CD4-positive, alpha-beta T cell treated with Interleukin-21 for 1 hour (primary cell): Measurements from ENCODE around the gene PREX1.

ENCODE experiments used
- DNase-seq: peaks from one replicate; pipeline ENCODE4 v3.0.0-alpha.2; 2020

Gene PREX1

DNA sequence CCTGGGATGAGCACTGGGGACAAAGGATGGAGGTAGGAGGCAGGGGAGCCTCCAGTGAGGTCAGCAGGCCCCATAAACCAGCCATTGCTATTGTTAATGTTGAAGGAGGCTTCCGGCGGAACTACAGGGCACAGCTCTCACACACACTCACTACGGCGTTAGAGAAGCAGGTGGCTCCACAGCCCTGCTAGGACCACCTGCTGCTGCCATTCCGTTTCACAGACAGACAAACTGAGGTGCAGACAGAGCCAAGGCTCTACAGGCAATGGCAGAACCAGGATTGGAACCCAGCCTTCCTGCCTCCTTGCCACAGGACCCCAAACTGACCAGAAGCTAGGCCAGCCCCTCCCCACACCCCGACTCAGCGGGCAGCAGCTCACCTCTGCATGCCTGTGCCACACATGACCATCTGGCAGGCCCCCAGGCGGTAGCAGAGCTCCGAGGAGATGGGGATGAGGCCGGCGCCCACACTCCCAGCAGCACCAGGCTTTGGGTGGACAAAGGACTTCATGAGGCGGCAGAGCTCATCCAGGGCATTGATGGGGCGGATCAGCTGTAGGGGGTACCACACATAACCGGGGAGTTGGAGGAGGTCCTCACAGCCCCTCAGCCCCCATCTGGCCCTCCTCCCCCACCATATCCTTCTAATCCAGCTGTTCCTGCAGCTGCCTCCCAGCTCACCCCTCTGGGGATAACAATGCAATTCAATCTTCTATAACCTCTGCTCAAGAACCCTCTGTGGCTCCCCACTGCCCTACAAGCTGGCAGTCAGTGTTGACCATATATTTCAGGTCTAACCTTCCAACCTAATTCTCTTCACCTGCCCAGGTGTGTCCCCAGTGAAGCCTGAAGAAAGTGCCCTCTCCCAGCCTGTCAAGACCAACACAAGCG, 198.5 kb downstream of the PREX1 start:
- DNase-seq: no peak

DNA sequence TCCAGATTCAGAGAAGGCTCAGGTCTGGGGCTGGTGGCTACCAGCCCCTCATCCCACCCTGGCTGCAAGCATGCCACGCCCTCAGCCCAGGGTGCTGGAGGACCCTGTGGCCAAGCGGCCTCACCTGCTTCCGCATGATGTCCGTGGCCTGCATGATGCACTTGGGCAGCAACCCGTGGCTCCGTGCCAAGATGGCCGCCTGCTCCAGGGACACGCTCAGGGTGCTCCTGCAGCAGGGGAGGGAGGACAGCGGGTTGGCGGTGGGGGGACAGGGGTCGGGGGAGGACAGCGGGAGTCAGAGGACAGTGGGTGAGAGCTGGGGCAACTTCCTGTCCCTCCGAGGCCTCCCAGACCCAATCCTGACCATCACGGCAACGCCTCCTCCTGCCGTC, 200.1 kb downstream of the PREX1 start:
- no peak for DNase-seq

DNA sequence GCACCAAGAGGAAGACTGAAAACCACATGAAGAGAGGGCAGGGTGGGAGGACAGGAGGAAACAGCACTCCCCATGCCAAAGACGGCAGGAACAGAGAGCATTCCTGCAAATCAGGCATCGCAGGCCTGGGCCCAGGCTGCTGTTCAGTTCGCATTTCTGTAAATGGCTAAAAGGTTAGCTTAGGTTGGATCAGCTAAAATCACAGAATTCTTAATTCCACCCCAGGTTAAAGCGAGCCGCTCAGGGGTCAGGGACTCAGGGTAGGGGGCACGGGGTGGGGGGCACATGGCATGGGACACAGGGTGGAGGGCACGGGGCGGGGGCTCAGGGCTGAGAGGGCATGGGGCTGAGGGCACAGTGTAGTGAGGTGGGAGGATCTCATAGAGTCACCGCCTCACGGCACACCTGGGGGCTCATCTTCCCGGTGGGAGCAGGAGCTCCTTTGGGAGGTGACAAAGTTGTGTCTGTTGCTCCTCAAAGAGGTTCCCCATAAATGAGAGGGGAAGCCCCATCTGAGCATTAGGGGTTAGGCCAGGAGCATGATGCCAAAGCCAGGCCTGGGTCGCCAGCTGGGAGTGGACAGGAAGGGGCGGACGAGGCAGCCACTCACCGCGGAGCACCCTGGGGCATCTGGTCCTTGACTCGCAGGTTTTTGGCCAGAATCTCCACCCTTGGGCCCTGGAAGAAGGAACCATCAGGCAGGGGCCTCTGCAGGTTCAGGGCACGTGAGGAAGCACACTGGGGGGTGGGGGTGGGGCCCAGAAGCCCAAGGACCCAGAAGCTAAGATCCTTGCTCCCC, 200.7 kb downstream of the PREX1 start:
- DNase-seq: no peak

DNA sequence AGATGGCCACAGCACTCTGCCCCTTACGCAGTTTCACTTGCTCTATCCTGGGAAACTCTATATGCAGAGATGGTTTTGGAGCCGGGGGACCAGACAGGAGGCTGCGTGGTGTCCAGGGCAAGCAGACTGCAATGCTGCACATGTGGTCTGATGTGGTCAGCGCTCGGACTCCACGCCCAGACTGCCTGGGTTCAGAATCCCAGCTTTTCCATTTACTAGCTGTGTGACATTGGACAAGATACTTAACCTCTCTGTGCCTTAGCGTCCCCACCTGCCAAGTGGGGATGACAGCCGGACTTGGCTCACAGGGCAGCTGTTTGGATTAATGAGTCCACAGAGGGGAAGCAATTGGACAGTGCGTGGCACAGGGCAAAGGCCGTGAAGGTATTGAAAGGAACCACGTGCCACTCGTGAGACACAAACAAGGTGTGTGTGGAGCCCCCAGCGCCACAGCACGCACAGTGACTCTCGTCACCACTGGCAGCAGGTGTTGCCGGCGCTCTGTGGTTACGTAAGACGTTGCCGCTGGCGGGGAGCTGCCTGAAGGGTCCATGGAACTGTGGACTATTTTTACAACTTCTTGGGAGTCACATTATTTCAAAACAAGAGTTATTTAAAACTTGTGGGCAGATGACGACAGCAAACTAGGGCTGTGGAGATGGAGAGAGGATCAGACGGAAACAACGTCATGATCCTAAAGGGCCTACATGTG, 201.4 kb downstream of the PREX1 start:
- no peak for DNase-seq

DNA sequence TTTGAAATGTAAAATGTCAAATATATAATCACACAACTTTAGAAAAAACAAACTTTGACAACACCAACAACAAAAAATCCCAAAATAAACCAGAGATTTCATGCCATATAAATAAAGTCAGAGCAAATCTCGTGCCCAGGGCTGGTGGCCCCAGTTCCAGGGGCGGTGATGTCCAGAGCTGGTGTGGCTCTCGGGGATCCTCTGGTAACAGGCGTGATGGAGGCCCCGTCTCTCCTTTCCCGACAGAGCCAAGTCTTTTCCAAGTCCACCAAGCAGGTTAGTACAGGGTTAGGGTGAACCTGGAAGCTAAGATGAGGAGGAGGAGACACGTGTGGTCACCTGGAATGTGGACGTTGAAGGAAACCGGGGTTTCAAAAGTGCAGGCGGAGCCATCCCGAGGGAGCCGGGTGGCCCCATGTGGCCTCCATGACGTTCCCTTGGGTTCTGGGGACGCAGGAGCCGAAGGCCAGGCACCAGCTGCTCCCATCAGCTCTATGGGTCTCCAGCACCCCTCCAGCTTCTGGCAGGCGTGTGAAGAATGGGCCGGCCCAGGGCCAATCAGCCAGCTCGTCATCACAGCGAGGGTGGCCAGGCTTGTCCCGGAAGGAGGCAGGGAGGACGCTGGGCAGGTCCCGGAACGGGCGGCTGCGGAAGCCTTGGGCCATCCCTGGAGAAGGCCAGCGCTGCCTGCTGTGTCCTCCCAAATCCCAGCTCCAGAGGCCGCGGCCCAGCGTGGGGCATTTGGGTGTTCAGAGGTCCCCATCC, 202.5 kb downstream of the PREX1 start:
- DNase-seq: no peak

DNA sequence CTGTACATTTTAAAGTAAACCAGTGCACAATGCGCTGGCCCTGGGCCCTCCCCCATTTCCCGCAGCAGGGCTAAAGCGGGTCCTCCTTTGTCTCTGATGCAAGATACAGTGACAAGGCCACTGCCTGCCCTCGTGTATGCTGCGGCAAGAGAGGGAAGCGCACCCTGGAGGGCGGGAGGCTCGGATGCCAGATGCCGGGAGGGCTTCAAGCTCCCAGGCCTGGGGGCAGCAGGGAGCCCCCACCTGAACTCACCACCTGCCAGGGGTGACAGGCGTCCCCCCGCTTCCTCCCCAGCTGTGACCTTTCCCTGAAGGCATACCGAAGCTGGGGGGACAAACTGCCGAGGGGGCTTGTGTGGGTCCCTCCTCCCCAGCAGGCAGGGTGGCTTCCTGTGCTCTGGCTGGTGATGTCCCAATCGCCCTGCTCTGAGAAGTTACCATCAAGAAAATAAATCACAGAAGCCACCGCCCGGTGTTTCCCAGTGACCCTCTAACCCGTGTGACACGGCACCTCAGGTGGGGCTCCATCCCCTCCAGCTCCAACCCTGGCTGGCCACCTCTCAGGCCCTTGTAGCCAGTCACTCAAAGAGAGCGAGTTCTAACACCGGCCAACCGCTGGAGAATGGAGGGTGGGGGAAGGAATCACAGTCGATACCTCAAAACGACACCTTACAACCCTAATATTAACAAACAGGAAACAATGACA, 203.3 kb downstream of the PREX1 start:
- no peak for DNase-seq

DNA sequence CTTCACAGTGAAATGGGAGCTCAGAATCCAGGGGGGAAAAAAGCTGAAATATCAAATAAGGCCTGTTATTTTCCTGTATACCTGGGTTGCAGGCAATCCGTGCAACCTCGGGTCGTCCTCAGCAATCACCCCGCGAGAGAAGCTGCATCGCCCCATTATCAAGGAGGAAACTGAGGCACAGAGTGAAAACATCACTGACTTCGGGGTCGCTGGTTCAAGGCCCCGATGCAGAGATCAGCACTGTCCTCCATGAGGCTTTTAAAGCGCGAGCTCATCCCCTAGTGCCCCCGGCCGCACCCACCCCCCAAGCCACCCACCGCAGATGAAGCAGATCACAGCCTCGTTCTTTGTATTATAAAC, 203.9 kb downstream of the PREX1 start:
- no peak for DNase-seq

DNA sequence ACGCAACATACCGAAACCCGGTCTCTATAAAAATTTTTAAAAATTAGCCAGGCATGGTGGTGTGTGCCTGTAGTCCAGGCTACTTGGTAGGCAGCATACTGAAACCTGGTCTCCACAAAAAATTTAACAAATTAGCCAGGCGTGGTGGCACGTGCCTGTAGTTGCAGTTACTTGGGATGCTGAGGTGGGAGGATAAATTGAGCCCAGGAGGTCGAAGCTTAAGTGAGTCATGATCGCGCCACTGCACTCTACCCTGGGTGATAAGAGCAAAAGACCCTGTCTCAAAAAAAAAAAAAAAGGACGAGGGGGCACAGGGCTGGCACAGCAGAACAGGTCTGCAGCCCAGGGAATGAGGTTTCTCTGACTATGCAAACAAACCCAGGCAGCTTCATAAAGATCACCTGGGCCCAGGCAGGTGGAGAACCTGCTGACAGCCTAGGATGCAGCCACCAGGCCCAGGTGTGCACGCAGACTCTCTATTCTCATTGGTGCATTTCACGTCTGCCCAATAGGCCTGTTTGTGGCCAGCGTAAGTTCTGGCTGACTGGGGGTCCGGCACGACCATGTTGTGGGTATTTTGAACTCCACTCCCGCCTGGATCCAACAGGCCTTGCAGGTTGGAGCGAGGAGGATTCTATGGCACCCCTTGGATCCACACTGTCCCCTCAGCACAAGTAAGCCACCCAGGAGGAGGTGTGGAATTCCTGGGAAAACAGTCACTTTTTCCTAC, 204.5 kb downstream of the PREX1 start:
- no peak for DNase-seq

DNA sequence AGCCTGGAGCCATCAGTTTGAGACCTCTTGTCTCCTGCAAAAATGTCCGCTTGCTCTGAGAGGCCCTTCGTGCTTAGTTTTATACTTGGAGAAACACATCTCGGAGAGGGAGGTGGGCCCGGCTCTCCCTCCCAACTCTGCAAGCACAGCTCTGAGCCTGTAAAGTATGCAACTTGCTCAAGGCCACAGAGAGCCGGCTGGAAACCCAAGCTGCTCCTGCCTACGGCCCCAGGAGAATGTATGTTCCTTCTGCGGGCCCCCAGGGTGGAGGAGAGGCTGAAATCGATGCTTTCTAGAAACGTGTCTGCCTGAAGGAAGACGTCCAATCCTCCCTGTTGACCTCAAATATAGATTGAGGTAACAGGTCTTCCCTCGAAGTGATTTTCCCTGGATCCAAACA, 205.4 kb downstream of the PREX1 start:
- DNase-seq: no peak

DNA sequence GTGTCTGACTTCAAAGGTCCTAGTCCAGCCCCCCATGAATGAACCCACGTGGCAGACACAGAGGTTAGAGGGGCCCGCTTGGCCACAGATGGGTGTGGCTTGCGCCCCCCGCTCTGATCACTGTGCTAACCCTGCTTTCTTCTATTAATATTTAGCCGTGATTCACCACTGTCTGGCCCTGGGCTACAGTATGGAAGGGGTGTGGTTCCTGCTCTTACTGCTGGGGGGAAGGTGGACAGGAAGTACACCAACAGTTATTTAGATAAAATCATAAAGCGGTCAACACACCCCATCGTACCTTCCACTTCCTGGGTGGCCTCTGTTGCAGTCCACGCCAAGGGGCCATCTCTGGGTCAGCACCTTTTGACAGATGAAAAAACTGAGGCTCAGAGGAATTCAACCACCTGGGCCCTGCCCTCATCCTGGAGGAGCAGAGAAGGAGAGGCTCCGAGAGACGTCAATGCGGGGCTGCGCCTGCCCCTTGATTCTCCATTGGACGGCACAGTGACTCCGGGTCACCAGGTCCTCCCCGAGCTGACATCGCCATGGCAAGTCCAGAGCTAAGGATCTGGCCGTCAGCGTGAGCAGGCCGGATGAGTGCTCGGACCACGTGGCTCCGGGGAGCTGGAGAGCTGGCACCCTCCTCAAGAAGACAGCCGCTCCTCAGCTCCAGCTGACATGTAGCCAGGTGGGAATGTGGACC, 206.3 kb downstream of the PREX1 start:
- DNase-seq: no peak

DNA sequence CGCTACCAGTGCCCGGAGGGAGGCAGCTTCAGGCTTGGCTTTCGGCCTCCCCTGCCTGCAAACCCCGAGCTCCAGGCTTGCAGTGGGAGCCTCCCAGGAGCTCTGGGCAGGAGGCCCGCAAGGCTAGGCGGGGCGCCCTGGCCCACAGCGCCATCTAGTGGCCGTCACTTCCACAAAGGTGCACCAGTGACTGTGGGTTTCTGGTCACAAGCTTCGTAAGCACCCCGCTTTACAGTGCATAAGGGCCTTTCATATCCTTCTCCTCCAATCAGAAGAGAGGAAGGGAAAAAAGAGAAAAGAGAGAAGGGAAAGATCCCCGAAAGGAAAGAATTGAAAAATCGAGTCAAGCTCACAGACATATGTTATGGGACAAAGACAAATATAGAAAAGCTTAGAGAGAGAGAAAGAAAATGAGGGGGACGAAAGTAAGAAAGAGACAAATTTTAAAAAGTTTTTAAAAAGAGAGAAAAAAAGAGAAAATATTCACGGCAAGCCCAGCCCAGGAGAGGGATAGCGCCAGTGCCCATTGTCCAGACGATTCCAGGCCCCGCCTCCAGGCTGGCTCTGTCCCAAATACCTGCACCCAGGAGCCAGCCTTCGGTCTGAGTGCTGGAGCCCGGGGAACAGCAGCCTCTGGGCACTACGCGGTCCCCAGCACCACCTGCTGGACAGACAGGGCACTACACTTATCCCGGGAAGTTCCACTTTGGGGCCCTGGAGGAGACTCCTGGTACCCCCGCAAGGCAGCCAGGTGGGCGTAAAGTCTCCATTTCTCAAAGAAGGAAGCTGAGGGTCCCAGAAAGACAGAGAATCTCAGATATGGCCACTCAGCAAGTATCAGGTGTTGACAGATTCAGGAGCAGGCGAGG, 207.1 kb downstream of the PREX1 start:
- DNase-seq: peak; percentile 64

DNA sequence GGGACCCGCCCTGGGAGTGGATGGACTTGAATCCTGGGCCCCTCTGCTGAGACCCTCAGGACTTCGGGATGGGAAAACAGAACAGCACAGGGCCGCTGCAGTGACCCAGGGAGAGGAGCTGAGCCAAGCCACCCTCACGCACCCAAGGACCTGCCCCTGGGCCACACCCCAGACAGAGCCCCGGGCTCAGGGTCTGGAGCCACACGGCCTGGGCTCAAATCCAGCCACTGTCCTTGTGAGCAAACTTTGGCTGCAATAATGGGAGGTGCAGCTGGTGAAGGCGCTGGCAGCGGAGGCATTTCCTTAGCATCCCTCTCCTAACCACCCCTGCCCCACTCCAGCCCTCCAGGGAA, 207.7 kb downstream of the PREX1 start:
- no peak for DNase-seq

DNA sequence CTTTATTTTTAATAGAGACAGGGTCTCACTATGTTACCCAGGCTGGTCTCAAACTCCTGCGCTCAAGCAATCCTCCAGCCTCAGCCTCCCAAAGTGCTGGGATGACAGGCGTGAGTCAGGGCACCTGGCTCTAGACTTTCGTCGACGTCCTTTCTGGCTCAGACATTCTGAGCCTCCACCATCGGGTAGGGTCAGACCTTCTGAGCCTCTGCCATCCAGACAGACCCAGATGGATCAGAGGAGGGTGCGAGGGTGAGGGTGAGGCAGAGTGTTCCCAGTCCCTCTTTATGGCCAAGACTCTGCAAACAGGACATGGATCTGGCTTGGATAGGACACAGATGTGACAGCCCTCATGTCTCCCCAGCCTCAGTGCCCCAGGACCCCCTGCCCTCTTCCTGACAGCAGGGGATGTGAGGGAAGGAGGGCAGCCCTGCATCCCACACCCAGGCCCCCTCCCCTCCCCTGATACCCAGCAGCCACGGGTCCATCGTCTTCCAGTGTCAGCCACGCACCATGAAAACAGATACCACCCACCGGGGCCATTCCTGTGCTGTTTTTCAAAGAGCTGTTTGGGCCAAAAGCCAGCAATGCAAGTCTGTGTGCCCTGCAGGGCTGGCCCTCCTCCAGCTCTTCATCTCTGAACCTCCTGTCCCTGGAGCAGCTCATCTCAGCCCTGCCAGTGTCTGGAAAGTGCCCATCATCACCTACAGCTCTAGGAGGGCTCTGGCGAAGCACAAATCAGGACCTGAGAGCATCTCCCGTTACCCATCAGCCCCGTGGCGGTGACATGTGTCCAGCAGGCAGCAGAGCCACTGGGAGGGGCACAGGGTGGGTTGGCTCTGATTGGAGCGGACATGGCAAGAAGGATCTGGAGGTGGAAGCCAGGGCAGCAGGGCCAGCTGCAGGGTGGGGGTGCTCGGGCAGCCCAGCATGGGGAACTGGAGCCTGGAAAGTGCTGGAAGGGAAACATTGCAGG, 208.4 kb downstream of the PREX1 start:
- DNase-seq: no peak

DNA sequence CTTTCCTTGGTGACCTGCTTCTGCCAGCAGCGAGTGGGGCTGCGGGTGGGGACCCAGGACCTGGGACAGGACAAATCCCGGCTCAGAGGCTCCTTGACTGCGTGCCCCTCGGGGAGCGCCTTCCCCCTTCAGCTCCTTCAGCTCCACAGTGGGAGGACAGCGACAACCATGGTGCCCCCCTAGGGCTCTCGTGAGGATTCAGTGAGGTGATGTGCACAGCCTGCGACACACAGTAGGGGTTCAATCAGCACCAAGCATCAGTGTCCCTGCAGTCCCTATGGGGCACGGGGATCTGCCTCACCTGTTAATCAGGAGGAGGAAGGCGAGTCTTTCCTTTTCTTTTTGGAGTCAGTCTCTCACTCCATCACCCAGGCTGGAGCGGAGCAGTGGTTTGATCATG, 209.2 kb downstream of the PREX1 start:
- no peak for DNase-seq

DNA sequence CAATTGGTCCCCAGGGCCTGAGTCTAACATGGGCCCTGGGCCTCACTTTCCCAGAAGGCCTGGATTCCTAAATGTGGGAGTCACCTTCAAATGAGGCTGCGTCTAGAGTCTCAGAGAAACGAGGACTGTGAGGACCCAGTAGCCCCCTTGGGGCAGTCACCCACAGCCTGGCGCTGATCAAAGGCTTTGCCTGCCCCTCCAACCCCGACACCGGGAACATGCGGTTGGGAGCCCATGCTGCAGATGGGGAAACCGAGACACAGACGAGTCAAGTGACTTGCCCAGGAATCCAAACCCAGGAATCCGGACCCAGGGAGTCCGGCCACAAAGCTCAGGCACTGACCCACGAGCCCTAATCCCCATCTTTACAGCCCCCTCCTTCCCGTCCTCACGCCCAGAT, 209.7 kb downstream of the PREX1 start:
- no peak for DNase-seq

DNA sequence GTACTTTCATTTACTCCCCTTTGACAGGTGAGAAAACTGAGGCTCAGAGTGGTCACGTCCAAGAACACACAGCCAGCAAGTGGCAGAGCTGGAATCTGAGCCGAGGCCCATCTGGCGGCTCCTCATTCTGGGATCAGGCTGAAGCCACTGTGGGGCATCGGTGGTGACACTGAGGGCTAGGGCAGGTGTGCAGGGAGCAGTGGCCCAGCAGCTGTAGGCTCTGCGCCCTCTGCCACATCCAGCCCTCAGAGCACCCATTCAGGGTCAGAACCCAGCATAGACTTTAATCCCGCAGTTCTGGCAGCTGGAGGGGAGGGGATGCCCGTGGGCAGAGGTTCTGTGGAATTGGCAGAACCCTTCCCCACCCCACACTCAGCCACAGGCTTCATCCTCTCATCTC, 210.3 kb downstream of the PREX1 start:
- DNase-seq: no peak

DNA sequence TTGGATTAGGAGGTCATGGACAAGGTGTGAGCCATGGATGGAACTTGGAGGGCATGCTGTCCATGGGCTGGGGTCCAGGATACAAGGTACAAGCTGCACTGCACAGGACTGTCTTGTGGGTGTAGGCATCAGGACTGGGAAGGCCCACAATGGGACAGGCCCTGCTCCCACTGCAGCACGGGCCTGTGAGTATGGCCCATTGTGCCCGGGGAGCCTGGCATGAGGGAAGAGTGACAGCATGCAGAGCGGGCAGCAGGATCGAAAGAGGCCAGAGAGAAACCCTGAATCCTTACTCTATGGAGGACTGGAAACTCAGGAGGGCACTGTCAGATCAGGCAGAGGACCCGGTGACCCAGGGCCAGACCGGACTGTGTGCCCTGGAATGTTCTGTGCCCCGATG, 211.3 kb downstream of the PREX1 start:
- no peak for DNase-seq

DNA sequence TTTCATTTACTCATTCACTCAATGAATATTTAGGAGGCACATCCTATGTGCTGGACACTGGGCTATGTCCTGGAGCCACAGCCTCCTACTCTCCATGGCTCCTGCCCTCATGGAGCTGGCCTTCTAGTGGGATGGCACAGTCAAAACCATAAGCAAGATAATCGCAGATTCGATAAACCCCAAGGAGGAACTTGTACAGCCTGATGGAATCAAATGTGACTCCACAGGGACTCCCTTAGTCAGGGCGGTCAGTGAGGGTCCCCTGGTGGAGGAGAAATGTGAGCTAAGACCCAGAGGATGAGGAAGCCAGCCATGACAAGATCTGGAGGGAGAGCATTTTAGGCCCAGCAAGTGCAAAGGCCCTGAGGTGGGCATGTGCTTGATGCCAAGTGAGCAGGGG, 211.9 kb downstream of the PREX1 start:
- no peak for DNase-seq
